ENCODE measurements around the gene CBX1. TPM values are rescaled to one million over a fixed set of nuclear protein-coding genes. Genes with fewer than 3 reads are reported as not detected.

The CBX1 gene
- total RNA-seq, 4 donors from 2014 or later, result 3.7 to 28.3 (median 12.8) TPM

DNA sequence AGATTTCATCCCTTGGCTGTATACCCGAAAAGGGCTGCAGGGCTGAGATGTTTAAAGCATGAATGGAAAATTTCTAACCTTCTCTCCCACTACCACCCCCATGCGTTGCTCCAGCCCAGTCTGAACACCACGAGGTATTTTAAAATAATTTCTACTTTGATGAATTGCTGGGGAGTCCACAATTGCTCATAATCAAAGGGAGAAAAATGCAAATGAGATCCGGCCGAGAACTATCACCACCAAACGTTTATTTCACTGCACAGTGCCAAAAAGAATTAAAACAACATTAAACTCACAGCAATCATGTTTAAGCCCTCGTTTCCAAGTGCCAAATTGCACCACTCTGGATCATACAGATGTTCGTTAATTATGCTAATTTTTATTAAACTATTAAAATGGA lies 43.0 kb upstream of the CBX1 start:
- Histone ChIP-seq H3K27me3 (peaks cover 32% of the 10 kb centered on the region), H3K9me3 (no peaks in the 10 kb centered on the region), H3K36me3 (no peaks in the 10 kb centered on the region), H3K4me3 (no peak overlapping the region), H3K27ac (no peak overlapping the region), H3K4me1 (peaks cover 0 to 9% (median 0%) of the 10 kb centered on the region in 4 donors)
- no peak for DNase-seq
- 53 to 63% methylated on average over 8 of the region's 8 CpGs for WGBS, 2 donors (ENCODE audit: low coverage in 1 of 2)
- in situ Hi-C loops (cut with MboI; ENCODE audit: low pct_ligation_motif_present in 1 of 4, low pct_unique_long_range_greater_than_20kb in 1 of 4, low sequenced_read_pairs in 3 of 4) (no loop called here), intact Hi-C loops (cut with DNase I; ENCODE audit: low total_unique reads) (no loop called here)
- TF ChIP-seq CTCF (IDR thresholded peaks at IDR 0.05) (no peak), POLR2A (IDR thresholded peaks at IDR 0.05) (no peak), EP300 (IDR thresholded peaks at IDR 0.05; ENCODE audit: low read depth) (no peak), POLR2AphosphoS5 (IDR thresholded peaks at IDR 0.05) (no peak)

DNA sequence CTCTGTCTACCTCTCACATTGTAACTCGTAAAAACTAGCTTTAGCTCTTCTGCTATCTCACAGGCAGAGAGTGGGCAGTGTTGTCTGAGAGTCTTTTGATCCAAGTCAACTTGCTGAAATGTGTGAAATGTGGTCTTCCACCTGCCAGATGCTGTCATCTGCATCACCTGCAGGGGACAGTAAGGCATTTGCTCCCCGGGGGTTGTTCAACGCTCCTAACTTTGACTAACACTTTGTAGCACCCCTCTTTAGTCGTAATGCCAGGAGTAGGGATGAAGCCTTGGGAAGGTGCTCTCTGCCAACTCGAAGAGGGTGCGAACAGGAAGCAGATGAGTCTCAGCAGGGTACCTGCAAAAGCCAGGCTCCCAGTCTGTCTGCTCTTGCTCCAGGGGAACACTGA lies 42.4 kb upstream of the CBX1 start:
- Histone ChIP-seq H3K27ac (no peak overlapping the region), H3K27me3 (peaks cover 26% of the 10 kb centered on the region), H3K36me3 (no peaks in the 10 kb centered on the region), H3K4me1 (peaks cover 0 to 9% (median 0%) of the 10 kb centered on the region in 4 donors), H3K4me3 (no peak overlapping the region), H3K9me3 (no peaks in the 10 kb centered on the region)
- in situ Hi-C loops (cut with MboI; ENCODE audit: low pct_ligation_motif_present in 1 of 4, low pct_unique_long_range_greater_than_20kb in 1 of 4, low sequenced_read_pairs in 3 of 4) (no loop called here), intact Hi-C loops (cut with DNase I; ENCODE audit: low total_unique reads) (no loop called here)
- DNase-seq, result no peak
- TF ChIP-seq CTCF (IDR thresholded peaks at IDR 0.05) (no peak), POLR2A (IDR thresholded peaks at IDR 0.05) (no peak), EP300 (IDR thresholded peaks at IDR 0.05; ENCODE audit: low read depth) (no peak), POLR2AphosphoS5 (IDR thresholded peaks at IDR 0.05) (no peak)
- 57 to 64% methylated on average over 1 to 5 of the region's 6 CpGs for WGBS, 2 donors (ENCODE audit: low coverage in 1 of 2)

- Histone ChIP-seq H3K27me3 (peaks cover 4% of the 10 kb centered on the region), H3K4me1 (peaks cover 0 to 1% (median 0%) of the 10 kb centered on the region in 4 donors)
These were observed 38.7 kb upstream of the CBX1 start for GRCh38 chr17:48139944-48140343.

GRCh38 chr17:48137656-48138055 lies 36.4 kb upstream of the CBX1 start:
- no peaks in the 10 kb centered on the region for H3K27me3 ChIP-seq
- no peak overlapping the region for H3K27ac ChIP-seq
- no peaks in the 10 kb centered on the region for H3K4me1 ChIP-seq
- H3K4me3 ChIP-seq, result no peak overlapping the region
- 86 to 89% methylated on average over 1 of the region's 1 CpG for WGBS, 2 donors (ENCODE audit: low coverage in 1 of 2)
- TF ChIP-seq CTCF (IDR thresholded peaks at IDR 0.05) (no peak), EP300 (IDR thresholded peaks at IDR 0.05; ENCODE audit: low read depth) (no peak), POLR2A (IDR thresholded peaks at IDR 0.05) (no peak), POLR2AphosphoS5 (IDR thresholded peaks at IDR 0.05) (no peak)
- intact Hi-C loops (cut with DNase I; ENCODE audit: low total_unique reads) (no loop called here), in situ Hi-C loops (cut with MboI; ENCODE audit: low pct_ligation_motif_present in 1 of 4, low pct_unique_long_range_greater_than_20kb in 1 of 4, low sequenced_read_pairs in 3 of 4) (loop anchor here in 2 of 4 donors (10.0 kb wide), 2 partner anchors 53 to 103 kb away; partner anchors contain the start of gene COPZ2 (in 1 of the 2))
- DNase-seq, result no peak
- no peaks in the 10 kb centered on the region for H3K9me3 ChIP-seq
- no peaks in the 10 kb centered on the region for H3K36me3 ChIP-seq

More at GRCh38 chr17:48139944-48140343, 38.7 kb upstream of the CBX1 start:
- WGBS, 2 donors (ENCODE audit: low coverage in 1 of 2), result 59 to 63% methylated on average over 2 of the region's 2 CpGs
- in situ Hi-C loops (cut with MboI; ENCODE audit: low pct_ligation_motif_present in 1 of 4, low pct_unique_long_range_greater_than_20kb in 1 of 4, low sequenced_read_pairs in 3 of 4) (loop anchor here in 2 of 4 donors (10.0 kb wide), 2 partner anchors 55 to 105 kb away; partner anchors contain the start of gene COPZ2 (in 1 of the 2)), intact Hi-C loops (cut with DNase I; ENCODE audit: low total_unique reads) (no loop called here)
- Histone ChIP-seq H3K27ac (no peak overlapping the region), H3K36me3 (no peaks in the 10 kb centered on the region), H3K4me3 (no peak overlapping the region), H3K9me3 (no peaks in the 10 kb centered on the region)
- no peak for DNase-seq
- TF ChIP-seq POLR2AphosphoS5 (IDR thresholded peaks at IDR 0.05), result no peak
- no peak for TF ChIP-seq POLR2A (IDR thresholded peaks at IDR 0.05)
- no peak for TF ChIP-seq CTCF (IDR thresholded peaks at IDR 0.05)
- no peak for TF ChIP-seq EP300 (IDR thresholded peaks at IDR 0.05; ENCODE audit: low read depth)

All from transverse colon (tissue), 4 donors.